IMR-90 (cell line): ENCODE data around the gene RAD51D. TPM values are rescaled to one million over a fixed set of nuclear protein-coding genes. Genes with fewer than 3 reads are reported as not detected.

Experiments
- ATAC-seq: fragments of 200-7000 bp; cut with Tn5 transposase; 2 replicates; pipeline ENCODE4 v1.9.1; 2020; ENCODE audit warnings: low read depth, mild to moderate bottlenecking, moderate library complexity
- BruUV-seq: library from RNA; stranded (reverse); fragments of 400-500 nt; replicated peaks from 2 replicates; lab custom pipeline; 2021; lab: Mats Ljungman, UMichigan
- CTCF ChIA-PET: fragments of 300-600 bp; formaldehyde crosslinking; extraction: SDS; loops from one replicate; lab custom pipeline; 2021; ENCODE audit warnings: antibody characterized with exemption; lab: Yijun Ruan, JAX
- POLR2A ChIA-PET: fragments of 300-600 bp; sonication (Branson Sonifier 250); formaldehyde crosslinking; loops from one replicate; lab custom pipeline; 2022; ENCODE audit warnings: antibody characterized with exemption; ENCODE audit not compliant: unreplicated experiment; lab: Charles Lee
- DNase-seq: peaks from one replicate; pipeline ENCODE4 v3.0.0; 2013
- H2AFZ ChIP-seq: replicated peaks from 2 replicates; pipeline ENCODE3; 2013; ENCODE audit warnings: low read length, mild to moderate bottlenecking; ENCODE audit not compliant: poor library complexity
- H2AK5ac ChIP-seq: 2 replicates; pipeline ENCODE4 v1.6.1; 2013; ENCODE audit warnings: low read depth, low read length, inconsistent platforms
- H2AK9ac ChIP-seq: replicated peaks from 2 replicates; pipeline ENCODE3; 2013; ENCODE audit warnings: mild to moderate bottlenecking, low read depth, low read length, moderate library complexity; ENCODE audit not compliant: poor library complexity
- H2BK120ac ChIP-seq: 2 replicates; pipeline ENCODE4 v1.6.1; 2013; ENCODE audit warnings: low read depth, low read length, inconsistent platforms
- H2BK15ac ChIP-seq: 3 replicates; pipeline ENCODE4 v1.6.1; 2013; ENCODE audit warnings: low read depth, low read length, inconsistent platforms
- H2BK20ac ChIP-seq: 2 replicates; pipeline ENCODE4 v1.6.1; 2013; ENCODE audit warnings: low read depth, mild to moderate bottlenecking, inconsistent platforms, low read length, moderate library complexity
- H2BK5ac ChIP-seq: 2 replicates; pipeline ENCODE4 v1.6.1; 2013; ENCODE audit warnings: mild to moderate bottlenecking, low read depth, low read length, inconsistent platforms; ENCODE audit not compliant: poor library complexity, severe bottlenecking
- H3K14ac ChIP-seq: replicated peaks from 2 replicates; pipeline ENCODE4 v1.6.1; 2013; ENCODE audit warnings: low read depth, low read length, inconsistent platforms
- H3K18ac ChIP-seq: 2 replicates; pipeline ENCODE4 v1.6.1; 2013; ENCODE audit warnings: low read depth, low read length, control low read depth
- H3K23ac ChIP-seq: 2 replicates; pipeline ENCODE4 v1.6.1; 2013; ENCODE audit warnings: low read depth, low read length, inconsistent platforms
- H3K27ac ChIP-seq: 2 replicates; pipeline ENCODE4 v1.5.1; 2013; ENCODE audit warnings: mild to moderate bottlenecking, control low read depth, low read length; ENCODE audit not compliant: insufficient read depth
- H3K27me3 ChIP-seq: 2 replicates; pipeline ENCODE4 v1.6.1; 2013; ENCODE audit warnings: low read length; ENCODE audit not compliant: control insufficient read depth, insufficient read depth
- H3K36me3 ChIP-seq: 2 replicates; pipeline ENCODE4 v1.6.1; 2013; ENCODE audit warnings: low read length, mixed read lengths; ENCODE audit not compliant: control insufficient read depth, insufficient read depth
- H3K4ac ChIP-seq: 2 replicates; pipeline ENCODE4 v1.6.1; 2013; ENCODE audit warnings: low read depth, low read length, inconsistent platforms
- H3K4me1 ChIP-seq: 2 replicates; pipeline ENCODE4 v1.6.1; 2013; ENCODE audit warnings: low read length, mixed read lengths; ENCODE audit not compliant: control insufficient read depth, insufficient read depth
- H3K4me2 ChIP-seq: 2 replicates; pipeline ENCODE4 v1.6.1; 2013; ENCODE audit warnings: low read depth, mild to moderate bottlenecking, control low read depth, low read length, moderate library complexity
- H3K4me3 ChIP-seq: 2 replicates; pipeline ENCODE4 v1.5.1; 2013; ENCODE audit warnings: low read depth, mild to moderate bottlenecking, control low read depth, low read length, moderate library complexity; ENCODE audit not compliant: insufficient read depth
- H3K56ac ChIP-seq: 2 replicates; pipeline ENCODE4 v1.6.1; 2013; ENCODE audit warnings: low read length, inconsistent platforms; ENCODE audit not compliant: insufficient read depth; ENCODE audit errors: extremely low read depth
- H3K79me1 ChIP-seq, 2 experiments: 2 replicates each; pipeline ENCODE4 v1.6.1; 2013; ENCODE audit warnings: low read length in 2 of 2, inconsistent platforms in 1 of 2, low read depth in 1 of 2
- H3K9ac ChIP-seq: 2 replicates; pipeline ENCODE4 v1.6.1; 2013; ENCODE audit warnings: low read depth, low read length, control low read depth
- H3K9me1 ChIP-seq: 2 replicates; pipeline ENCODE4 v1.6.1; 2013; ENCODE audit warnings: low read length, inconsistent platforms; ENCODE audit not compliant: insufficient read depth
- H3K9me3 ChIP-seq: 2 replicates; pipeline ENCODE4 v1.6.1; 2013; ENCODE audit warnings: low read length; ENCODE audit not compliant: control insufficient read depth, insufficient read depth
- H4K20me1 ChIP-seq: 2 replicates; pipeline ENCODE4 v1.6.1; 2013; ENCODE audit warnings: low read length, inconsistent platforms; ENCODE audit not compliant: insufficient read depth
- H4K5ac ChIP-seq: 2 replicates; pipeline ENCODE4 v1.6.1; 2013; ENCODE audit warnings: mild to moderate bottlenecking, low read depth, low read length, control low read depth
- H4K8ac ChIP-seq, 2 experiments: 2 replicates each; pipeline ENCODE4 v1.6.1; 2013; ENCODE audit warnings: low read depth in 2 of 2, low read length in 2 of 2, control low read depth in 1 of 2, inconsistent platforms in 1 of 2
- H4K91ac ChIP-seq: 2 replicates; pipeline ENCODE4 v1.6.1; 2013; ENCODE audit warnings: low read depth, low read length, inconsistent platforms; ENCODE audit not compliant: insufficient read depth
- BHLHE40 ChIP-seq: fragments of 150-350 bp; IDR thresholded peaks from 2 replicates; pipeline ENCODE4 v1.6.1; 2016; ENCODE audit warnings: mild to moderate bottlenecking, low read depth, low read length
- CEBPB ChIP-seq: IDR thresholded peaks from 2 replicates; pipeline ENCODE4 v1.6.1; 2012; ENCODE audit warnings: low read depth, low read length, improper control_type of control experiment
- FOS ChIP-seq: fragments of 150-350 bp; IDR thresholded peaks from 2 replicates; pipeline ENCODE4 v1.6.1; 2016; ENCODE audit warnings: low read depth, low read length
- MAFK ChIP-seq: IDR thresholded peaks from 2 replicates; pipeline ENCODE4 v1.6.1; 2012; ENCODE audit warnings: low read depth, low read length, improper control_type of control experiment
- MAZ ChIP-seq: IDR thresholded peaks from 2 replicates; pipeline ENCODE4 v1.6.1; 2012; ENCODE audit warnings: low read depth, mild to moderate bottlenecking, low read length, improper control_type of control experiment, moderate library complexity, borderline replicate concordance
- MXI1 ChIP-seq: IDR thresholded peaks from 2 replicates; pipeline ENCODE4 v1.6.1; 2012; ENCODE audit warnings: low read depth, mild to moderate bottlenecking, low read length, moderate library complexity, borderline replicate concordance
- POLR2A ChIP-seq: IDR thresholded peaks from 2 replicates; pipeline ENCODE4 v1.6.1; 2012; ENCODE audit warnings: mild to moderate bottlenecking, low read depth, low read length
- SMC3 ChIP-seq: fragments of 150-350 bp; IDR thresholded peaks from 2 replicates; pipeline ENCODE4 v1.6.1; 2016; ENCODE audit warnings: low read depth, mild to moderate bottlenecking, antibody characterized with exemption, low read length, moderate library complexity
- USF2 ChIP-seq: fragments of 150-350 bp; IDR thresholded peaks from 2 replicates; pipeline ENCODE4 v1.6.1; 2017; ENCODE audit warnings: mild to moderate bottlenecking, antibody characterized with exemption, low read length, low read depth
- dilution Hi-C: fragments of 300-500 bp; cut with HindIII; formaldehyde crosslinking; loops from one replicate; pipeline ENCODE4 v1.14.3; 2018; ENCODE audit warnings: low sequenced_read_pairs; ENCODE audit not compliant: unreplicated experiment
- in situ Hi-C: fragments of 300-500 bp; cut with MboI; formaldehyde crosslinking; loops from 3 replicates; pipeline ENCODE4 v1.14.3; 2019; ENCODE audit warnings: low sequenced_read_pairs, inconsistent platforms, mixed read lengths
- intact Hi-C: fragments of 100-400 bp; cut with micrococcal nuclease; formaldehyde crosslinking; loops from 2 replicates; pipeline ENCODE4 v1.10.0; 2022
- polyA plus RNA-seq, 3 experiments: library from polyadenylated mRNA; depleted of rRNA; stranded (reverse); fragments of >200 nt; gene quantifications; 2 replicates each; pipeline ENCODE4 v1.2.3, GENCODE V29; 2012; ENCODE audit warnings: low replicate concordance in 1 of 3
- total RNA-seq: library from RNA; depleted of rRNA; stranded (reverse); fragments of >200 nt; gene quantifications from 2 replicates; pipeline ENCODE4 v1.2.3, GENCODE V29; 2012

The RAD51D gene
- total and polyA plus RNA-seq, 2 of the 4 experiments (the other 2 are of a cell fraction): 10.8 to 12.7 TPM

- POLR2A ChIA-PET: no interaction called here
- Histone ChIP-seq H3K23ac (no peak overlapping the region), H4K20me1 (peaks cover 19% of the 10 kb centered on the region; the same call in 1 of the 2 replicates), H2BK120ac (no peak overlapping the region), H2AK5ac (0 out of 2 replicates have a peak overlapping the region, but pooled peaks have one; percentile 21), H3K14ac (peak overlapping the region; percentile 33; the same call in 1 of the 2 replicates), H3K56ac (no peak overlapping the region), H2BK5ac (no peak overlapping the region), H3K4ac (no peak overlapping the region), H2AFZ (no peak overlapping the region), H2BK15ac (no peak overlapping the region), H3K27ac (no peak overlapping the region), H3K27me3 (no peaks in the 10 kb centered on the region), H3K4me1 (peaks cover 6% of the 10 kb centered on the region; the same call in 1 of the 2 replicates), H3K36me3 (no peaks in the 10 kb centered on the region), H3K4me3 (no peak overlapping the region), H3K79me1 (peaks cover 24 to 69% of the 10 kb centered on the region in 2 experiments), H2BK20ac (no peak overlapping the region), H4K5ac (no peak overlapping the region), H3K9me1 (peaks cover 3% of the 10 kb centered on the region; the same call in 1 of the 2 replicates), H3K9ac (no peak overlapping the region), H3K18ac (no peak overlapping the region), H3K9me3 (no peaks in the 10 kb centered on the region), H4K91ac (no peak overlapping the region), H4K8ac (no peak overlapping the region), H3K4me2 (no peak overlapping the region), H2AK9ac (no peak overlapping the region)
- intact Hi-C loops (no loop called here), dilution Hi-C loops (no loop called here), in situ Hi-C loops (no loop called here)
- no peak for TF ChIP-seq POLR2A
- TF ChIP-seq SMC3: no peak
- no peak for TF ChIP-seq FOS
- TF ChIP-seq MAFK: no peak
- TF ChIP-seq USF2: no peak
- TF ChIP-seq CEBPB: no peak
- TF ChIP-seq BHLHE40: no peak
- no peak for TF ChIP-seq MXI1
- no peak for TF ChIP-seq MAZ
- BruUV-seq: no TSS peak
- ATAC-seq (peak; percentile 11; the same call in 1 of the 2 replicates), DNase-seq (no peak)
- CTCF ChIA-PET: interaction anchor here (0.6 to 1.1 kb wide), 2 partner anchors 8 to 33 kb away, joined by 3 to 5 read pairs; no protein-coding TSS in a partner anchor
Observed at GRCh38 chr17:35052780-35053179, 66.9 kb downstream of the RAD51D start.
